GM23248 (cell line): ENCODE measurements around the gene RALY.

Source experiments
- EZH2 ChIP-seq: fragments of 200-600 bp; sonication (generic); IDR thresholded peaks from 2 replicates; pipeline ENCODE4 v1.6.1; 2018; ENCODE audit warnings: antibody characterized with exemption, mild to moderate bottlenecking; ENCODE audit not compliant: insufficient read depth, poor library complexity, severe bottlenecking
- EZH2phosphoT487 ChIP-seq: fragments of 200-600 bp; sonication (generic); IDR thresholded peaks from 2 replicates; pipeline ENCODE4 v1.6.1; 2018; ENCODE audit warnings: antibody characterized with exemption, moderate library complexity, mild to moderate bottlenecking, low read depth; ENCODE audit not compliant: insufficient read depth

GRCh38 chr20:34075647-34076046 is 81.9 kb downstream of the RALY start:
- TF ChIP-seq EZH2phosphoT487 (no peak), EZH2 (no peak)
